AG04449 (cell line): ENCODE measurements around the gene IL3.

Experiments
- CTCF ChIA-PET: fragments of 350-600 bp; formaldehyde crosslinking; extraction: SDS; loops from one replicate; lab custom pipeline; 2021; ENCODE audit warnings: antibody characterized with exemption; lab: Yijun Ruan, JAX
- POLR2A ChIA-PET: fragments of 400-600, 350-600 bp; formaldehyde crosslinking; extraction: SDS; loops from one replicate; lab custom pipeline; 2020; ENCODE audit warnings: antibody characterized with exemption, inconsistent platforms; lab: Yijun Ruan, JAX
- DNase-seq: peaks from one replicate; pipeline ENCODE4 v3.0.0-alpha.2; 2010; ENCODE audit warnings: low read depth, low spot score
- H3K4me3 ChIP-seq: 2 replicates; pipeline ENCODE4 v1.5.1; 2011; ENCODE audit warnings: low read depth, mild to moderate bottlenecking, control low read depth, low read length
- CTCF ChIP-seq: IDR thresholded peaks from one replicate; pipeline ENCODE4 v1.5.1; 2011; ENCODE audit warnings: mild to moderate bottlenecking, moderate library complexity, low read length, control low read depth, inconsistent platforms; ENCODE audit not compliant: insufficient read depth; ENCODE audit errors: missing control alignments

IL3 gene

GRCh38 chr5:132024117-132024435 lies 36.4 kb upstream of the IL3 start:
- ChIA-PET CTCF (interaction anchor here (1.0 to 1.5 kb wide), 3 partner anchors 14 to 39 kb away, joined by 3 read pairs; partner anchors contain the start of gene IL3), POLR2A (no interaction called here)
- TF ChIP-seq CTCF, result no peak
- H3K4me3 ChIP-seq, result no peak overlapping the region
- no peak for DNase-seq

GRCh38 chr5:132024789-132025402 lies 35.6 kb upstream of the IL3 start:
- ChIA-PET CTCF (interaction anchor here (1.5 kb wide), 1 partner anchor 15 kb away, joined by 3 read pairs; no protein-coding TSS in a partner anchor), POLR2A (no interaction called here)
- H3K4me3 ChIP-seq, result no peak overlapping the region
- DNase-seq, result no peak
- no peak for TF ChIP-seq CTCF

GRCh38 chr5:132025403-132025971 lies 35.0 kb upstream of the IL3 start:
- H3K4me3 ChIP-seq, result no peak overlapping the region
- no peak for DNase-seq
- ChIA-PET POLR2A (no interaction called here), CTCF (interaction anchor here (1.5 kb wide), 1 partner anchor 16 kb away, joined by 3 read pairs; no protein-coding TSS in a partner anchor)
- TF ChIP-seq CTCF, result no peak

GRCh38 chr5:132026516-132027008 lies 33.9 kb upstream of the IL3 start:
- CTCF ChIA-PET, result no interaction called here
- no peak overlapping the region for H3K4me3 ChIP-seq
- POLR2A ChIA-PET, result no interaction called here
- DNase-seq, result no peak
- TF ChIP-seq CTCF, result no peak

- CTCF ChIA-PET, result no interaction called here
- DNase-seq, result no peak
- no peak for TF ChIP-seq CTCF
- no peak overlapping the region for H3K4me3 ChIP-seq
- POLR2A ChIA-PET, result no interaction called here
These were observed 33.4 kb upstream of the IL3 start for GRCh38 chr5:132027027-132027426.

GRCh38 chr5:132029609-132030330 lies 30.7 kb upstream of the IL3 start:
- DNase-seq, result no peak
- POLR2A ChIA-PET, result no interaction called here
- no peak for TF ChIP-seq CTCF
- CTCF ChIA-PET, result interaction anchor here (1.5 kb wide), 1 partner anchor 22 kb away, joined by 3 read pairs; no protein-coding TSS in a partner anchor
- H3K4me3 ChIP-seq, result no peak overlapping the region
